ACHN (cell line): ENCODE measurements around the gene MITF.

Experiments
- DNase-seq: peaks from one replicate; pipeline ENCODE4 v3.0.0-alpha.2; 2015
- in situ Hi-C: cut with HindIII; loops from 2 replicates; pipeline ENCODE4 v1.10.0; 2017; ENCODE audit warnings: low sequenced_read_pairs, low pct_ligation_motif_present, low pct_unique_long_range_greater_than_20kb

Gene MITF

GRCh38 chr3:69720824-69721223, 18.4 kb upstream of the MITF start:
- DNase-seq = no peak
- in situ Hi-C loops = no loop called here

DNA sequence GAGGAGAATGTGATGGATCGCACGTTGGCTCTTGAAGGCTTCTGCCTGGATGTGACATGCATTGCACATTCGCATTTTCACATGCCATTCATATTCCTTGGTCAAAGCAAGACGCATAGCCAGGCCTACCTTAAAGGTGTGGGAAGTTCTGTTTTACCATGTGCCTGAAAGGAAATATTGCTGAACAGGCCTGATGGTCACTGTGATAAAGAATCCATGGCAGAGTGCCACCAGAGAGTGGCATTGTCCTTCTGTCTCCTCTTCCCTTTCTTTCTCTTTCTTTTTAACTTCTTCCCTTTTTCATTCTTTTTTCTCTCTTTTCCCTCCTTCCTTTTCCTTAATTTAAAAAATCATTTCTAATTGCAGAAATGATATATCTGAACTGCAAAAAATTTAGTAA, 15.9 kb upstream of the MITF start:
- in situ Hi-C loops = no loop called here
- DNase-seq = no peak

GRCh38 chr3:69724722-69725435, 14.4 kb upstream of the MITF start:
- DNase-seq = no peak
- in situ Hi-C loops = no loop called here

DNA sequence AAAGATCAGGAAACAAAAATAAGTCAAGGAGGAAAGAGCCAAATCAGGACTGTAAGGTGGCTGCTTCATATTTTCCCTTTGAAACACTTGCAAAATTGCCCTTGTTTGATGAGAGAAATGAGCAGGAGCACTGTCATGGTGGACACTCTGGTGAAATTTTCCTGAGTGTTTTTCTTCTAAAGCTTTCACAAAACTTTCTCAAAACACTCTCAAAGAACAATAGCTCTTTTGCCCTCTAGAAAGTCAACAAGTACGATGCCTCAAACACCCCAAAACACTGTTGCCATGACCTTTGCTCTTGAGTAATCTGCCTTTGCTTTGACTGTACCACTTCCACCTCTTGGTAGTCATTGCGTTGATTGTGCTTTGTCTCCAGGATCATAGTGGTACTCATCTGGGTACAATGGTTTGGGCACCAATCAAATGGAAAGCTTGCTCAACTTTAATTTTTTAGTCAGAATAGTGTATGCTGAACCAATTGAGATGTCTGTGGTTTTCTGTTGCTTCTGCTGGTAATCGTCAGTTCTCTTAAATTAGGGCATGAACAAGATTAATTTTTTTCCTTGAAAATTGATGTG, 13.2 kb upstream of the MITF start:
- in situ Hi-C loops = no loop called here
- DNase-seq = no peak

DNA sequence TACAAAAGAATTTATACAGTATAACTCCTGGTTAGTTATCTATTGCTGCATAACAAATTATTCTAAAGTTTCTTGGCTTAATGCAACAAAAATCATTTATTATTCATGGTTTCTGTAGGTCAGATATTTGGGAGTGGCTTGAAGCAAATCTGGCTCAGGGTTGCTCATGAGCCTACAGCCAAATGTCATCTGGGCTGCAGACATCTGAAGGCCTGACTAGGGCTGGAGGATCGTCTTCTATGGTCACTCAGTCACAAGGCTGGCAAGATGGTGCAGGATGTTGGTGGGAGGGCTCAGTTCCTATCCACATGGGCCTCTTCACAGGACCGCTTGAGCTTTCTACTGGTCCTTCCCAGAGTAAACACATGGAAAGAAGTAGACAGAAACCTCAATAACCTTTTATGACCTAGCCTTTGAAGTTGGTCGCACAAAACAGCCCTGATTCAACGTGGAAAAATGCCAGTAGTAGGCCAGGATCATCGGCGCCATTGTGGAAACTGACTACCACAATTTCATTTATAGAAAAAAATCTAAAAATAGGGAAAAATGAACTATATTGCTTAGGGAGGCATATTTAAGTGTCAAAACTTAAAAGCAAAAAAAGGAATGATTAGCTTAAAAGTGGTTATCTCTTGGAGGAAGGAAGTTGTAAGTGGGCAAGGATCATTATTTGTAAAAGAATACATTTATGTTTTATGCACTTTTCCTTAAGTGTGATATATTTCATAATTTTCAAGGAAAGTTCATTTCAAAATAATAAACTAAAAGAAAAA, 9.9 kb upstream of the MITF start:
- no peak for DNase-seq
- in situ Hi-C loops = no loop called here

GRCh38 chr3:69731080-69731479, 8.2 kb upstream of the MITF start:
- no peak for DNase-seq
- in situ Hi-C loops = no loop called here

DNA sequence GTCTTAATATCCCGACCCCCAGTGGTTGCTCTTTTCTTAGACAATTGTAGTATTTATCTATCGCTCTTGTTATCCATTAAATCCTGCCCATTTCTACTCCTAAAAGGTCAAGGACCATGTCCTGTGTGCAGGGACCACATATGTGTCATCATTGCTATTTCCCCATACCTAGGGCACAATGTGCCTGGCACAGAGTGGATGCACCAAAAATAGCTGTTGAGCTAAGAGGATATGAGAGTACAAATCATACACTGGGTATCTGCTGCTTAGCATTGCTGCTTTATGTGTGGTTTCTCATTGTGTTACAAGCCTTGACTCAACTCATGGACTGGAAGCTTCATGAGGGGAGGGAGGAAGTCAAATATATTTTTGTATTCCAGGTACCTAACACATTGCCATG, 3.4 kb upstream of the MITF start:
- in situ Hi-C loops = no loop called here
- DNase-seq = no peak

GRCh38 chr3:69737392-69737791, 1.9 kb upstream of the MITF start:
- no peak for DNase-seq
- in situ Hi-C loops = no loop called here

DNA sequence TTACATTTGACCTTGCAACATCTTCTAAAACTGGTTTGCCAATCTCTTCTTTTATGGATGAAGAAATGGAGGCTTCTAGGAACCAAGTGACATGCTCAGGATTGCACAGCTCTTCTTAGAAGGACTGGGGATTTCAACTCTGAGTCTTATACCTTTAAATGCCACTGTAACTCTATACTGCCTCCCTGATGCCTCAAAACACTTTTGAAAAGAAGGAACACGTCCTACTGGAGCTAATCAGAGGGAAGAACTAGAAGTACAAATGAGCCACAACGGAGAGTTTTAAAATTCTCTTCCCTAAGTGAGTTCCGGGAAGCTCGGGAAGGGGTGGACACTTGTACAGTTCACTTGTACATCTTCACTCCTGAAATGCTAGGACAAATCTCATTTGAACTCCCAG, 949 bp upstream of the MITF start:
- in situ Hi-C loops = no loop called here
- peak; percentile 18 for DNase-seq

DNA sequence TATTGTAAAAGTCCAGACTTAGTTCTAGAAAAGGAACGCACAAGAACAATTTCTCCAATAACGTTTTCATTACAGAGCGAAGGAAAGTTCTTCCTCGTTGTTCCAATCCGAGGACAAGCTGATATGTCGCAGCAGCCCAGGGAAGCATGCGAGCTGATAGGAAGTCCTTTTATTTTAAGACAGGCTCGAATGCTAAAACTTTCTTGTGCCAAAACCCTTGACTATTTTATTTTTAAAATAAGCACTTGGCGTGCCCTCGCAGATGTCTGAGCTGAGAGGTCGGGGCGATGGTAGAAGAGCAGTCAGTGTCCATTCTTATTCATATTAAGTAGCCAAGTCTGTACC, 433 bp upstream of the MITF start:
- peak; percentile 18 for DNase-seq
- in situ Hi-C loops = no loop called here

GRCh38 chr3:69740103-69741021, 1.1 kb downstream of the MITF start:
- DNase-seq = peak; percentile 7
- in situ Hi-C loops = no loop called here

DNA sequence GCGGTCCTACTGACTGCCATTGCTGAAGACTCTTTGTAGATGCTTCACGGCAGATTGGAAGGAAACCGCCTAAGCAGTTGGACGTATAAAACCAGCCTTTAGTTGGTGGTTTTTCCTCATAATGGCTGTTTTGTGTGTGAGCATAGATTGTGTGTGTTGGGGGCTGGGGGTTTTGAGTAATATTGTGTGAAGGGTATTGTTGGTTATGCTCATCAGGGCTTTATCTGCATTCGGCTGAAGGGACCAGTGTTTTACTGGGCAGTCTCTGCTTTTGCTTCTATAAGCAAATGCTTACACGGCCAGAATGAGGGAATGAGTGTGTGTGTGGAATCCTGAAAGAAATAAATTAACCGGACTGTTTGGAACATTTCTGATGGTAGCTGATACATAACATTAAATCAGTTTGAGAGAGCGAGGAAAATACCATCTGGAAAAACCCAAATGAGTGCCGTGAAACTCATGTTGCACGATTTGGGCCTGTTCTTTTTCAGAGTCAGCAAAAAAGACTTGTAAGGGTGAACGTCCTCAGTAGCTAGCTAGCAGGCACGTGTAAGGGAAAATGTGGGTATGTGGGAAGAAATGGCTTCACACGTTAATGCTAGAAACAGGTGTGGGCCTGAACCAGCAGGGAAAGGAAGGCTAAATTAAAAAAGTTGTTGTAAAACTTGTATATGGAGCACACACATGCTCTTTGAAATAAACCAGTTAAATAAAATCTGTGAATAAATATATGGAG, 1.9 kb downstream of the MITF start:
- in situ Hi-C loops = no loop called here
- no peak for DNase-seq

GRCh38 chr3:69742391-69742790, 3.1 kb downstream of the MITF start:
- no peak for DNase-seq
- in situ Hi-C loops = no loop called here

GRCh38 chr3:69743975-69744906, 5.0 kb downstream of the MITF start:
- in situ Hi-C loops = no loop called here
- DNase-seq = no peak

DNA sequence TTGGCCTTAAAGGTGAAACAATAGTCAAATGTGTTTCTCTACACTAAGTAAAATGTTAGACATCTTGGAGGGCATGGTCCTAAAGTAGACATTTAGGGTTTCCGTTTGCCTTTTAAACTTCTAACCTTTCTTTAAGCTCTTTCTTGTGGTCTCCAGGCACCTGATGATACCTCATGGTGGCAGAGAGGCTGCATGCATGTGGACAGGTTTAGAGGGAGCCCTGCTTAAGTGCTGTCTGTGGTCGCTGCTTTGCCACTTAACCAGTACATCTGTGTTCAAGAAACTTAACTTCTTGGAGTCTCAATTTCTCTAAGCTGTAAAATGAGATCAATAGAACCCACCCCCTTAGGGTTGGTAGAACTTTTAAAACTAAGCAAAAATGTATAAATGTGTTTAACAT, 6.2 kb downstream of the MITF start:
- in situ Hi-C loops = no loop called here
- DNase-seq = no peak

- DNase-seq = no peak
- in situ Hi-C loops = no loop called here
Measured at GRCh38 chr3:69746119-69746518, 6.9 kb downstream of the MITF start.

GRCh38 chr3:69747511-69748258, 8.4 kb downstream of the MITF start:
- in situ Hi-C loops = no loop called here
- no peak for DNase-seq
